ENCODE results near the gene FOSL2. TPM values are rescaled to one million over a fixed set of nuclear protein-coding genes. Genes with fewer than 3 reads are reported as not detected.

The FOSL2 gene
- total RNA-seq, 1 donor from 2014 or later, result 38.4 TPM

- peaks cover 4% of the 10 kb centered on the region for H3K9me3 Mint-ChIP-seq (ENCODE audit: low read depth)
- no peak for TF ChIP-seq CTCF (IDR thresholded peaks at IDR 0.05; ENCODE audit: unreplicated experiment)
- H3K4me3 Mint-ChIP-seq (ENCODE audit: low read depth), result no peak overlapping the region
- no peak for DNase-seq (ENCODE audit: low spot score, unreplicated experiment)
- H3K4me1 Mint-ChIP-seq (ENCODE audit: low read depth), result no peaks in the 10 kb centered on the region
- H3K27ac Mint-ChIP-seq, result no peak overlapping the region
- peaks cover under 1% of the 10 kb centered on the region for H3K36me3 Mint-ChIP-seq (ENCODE audit: insufficient read depth)
- no peaks in the 10 kb centered on the region for H3K27me3 Mint-ChIP-seq
Measured at GRCh38 chr2:28457237-28457636, 64.6 kb downstream of the FOSL2 start.

- H3K36me3 Mint-ChIP-seq (ENCODE audit: insufficient read depth), result peaks cover 2% of the 10 kb centered on the region
- no peak overlapping the region for H3K4me3 Mint-ChIP-seq (ENCODE audit: low read depth)
- peaks cover 12% of the 10 kb centered on the region for H3K9me3 Mint-ChIP-seq (ENCODE audit: low read depth)
- no peak for TF ChIP-seq CTCF (IDR thresholded peaks at IDR 0.05; ENCODE audit: unreplicated experiment)
- H3K27ac Mint-ChIP-seq, result no peak overlapping the region
- H3K27me3 Mint-ChIP-seq, result no peaks in the 10 kb centered on the region
- H3K4me1 Mint-ChIP-seq (ENCODE audit: low read depth), result peaks cover 2% of the 10 kb centered on the region
- no peak for DNase-seq (ENCODE audit: low spot score, unreplicated experiment)
Measured at GRCh38 chr2:28461056-28461455, 68.4 kb downstream of the FOSL2 start.

GRCh38 chr2:28462122-28462521 is 69.5 kb downstream of the FOSL2 start:
- H3K27ac Mint-ChIP-seq, result no peak overlapping the region
- no peak for TF ChIP-seq CTCF (IDR thresholded peaks at IDR 0.05; ENCODE audit: unreplicated experiment)
- no peaks in the 10 kb centered on the region for H3K27me3 Mint-ChIP-seq
- DNase-seq (ENCODE audit: low spot score, unreplicated experiment), result no peak
- H3K36me3 Mint-ChIP-seq (ENCODE audit: insufficient read depth), result peaks cover 2% of the 10 kb centered on the region
- H3K4me1 Mint-ChIP-seq (ENCODE audit: low read depth), result peaks cover 2% of the 10 kb centered on the region
- H3K4me3 Mint-ChIP-seq (ENCODE audit: low read depth), result no peak overlapping the region
- H3K9me3 Mint-ChIP-seq (ENCODE audit: low read depth), result peaks cover 12% of the 10 kb centered on the region

GRCh38 chr2:28463211-28463816 is 70.7 kb downstream of the FOSL2 start:
- no peak for DNase-seq (ENCODE audit: low spot score, unreplicated experiment)
- H3K4me3 Mint-ChIP-seq (ENCODE audit: low read depth), result no peak overlapping the region
- no peak overlapping the region for H3K27ac Mint-ChIP-seq
- H3K9me3 Mint-ChIP-seq (ENCODE audit: low read depth), result peaks cover 12% of the 10 kb centered on the region
- peaks cover 2% of the 10 kb centered on the region for H3K36me3 Mint-ChIP-seq (ENCODE audit: insufficient read depth)
- H3K4me1 Mint-ChIP-seq (ENCODE audit: low read depth), result peaks cover 2% of the 10 kb centered on the region
- no peaks in the 10 kb centered on the region for H3K27me3 Mint-ChIP-seq
- TF ChIP-seq CTCF (IDR thresholded peaks at IDR 0.05; ENCODE audit: unreplicated experiment), result no peak

- no peak for DNase-seq (ENCODE audit: low spot score, unreplicated experiment)
- Mint-ChIP-seq H3K4me3 (ENCODE audit: low read depth) (no peak overlapping the region), H3K36me3 (ENCODE audit: insufficient read depth) (peaks cover 2% of the 10 kb centered on the region), H3K4me1 (ENCODE audit: low read depth) (peaks cover 2% of the 10 kb centered on the region), H3K27ac (no peak overlapping the region), H3K9me3 (ENCODE audit: low read depth) (peaks cover 12% of the 10 kb centered on the region), H3K27me3 (no peaks in the 10 kb centered on the region)
- no peak for TF ChIP-seq CTCF (IDR thresholded peaks at IDR 0.05; ENCODE audit: unreplicated experiment)
Measured at GRCh38 chr2:28463893-28464292, 71.2 kb downstream of the FOSL2 start.

All from progenitor cell of endocrine pancreas (in vitro differentiated cells).